Measurements from ENCODE around the gene ZNF254.

- TF ChIP-seq, protein P1, sequence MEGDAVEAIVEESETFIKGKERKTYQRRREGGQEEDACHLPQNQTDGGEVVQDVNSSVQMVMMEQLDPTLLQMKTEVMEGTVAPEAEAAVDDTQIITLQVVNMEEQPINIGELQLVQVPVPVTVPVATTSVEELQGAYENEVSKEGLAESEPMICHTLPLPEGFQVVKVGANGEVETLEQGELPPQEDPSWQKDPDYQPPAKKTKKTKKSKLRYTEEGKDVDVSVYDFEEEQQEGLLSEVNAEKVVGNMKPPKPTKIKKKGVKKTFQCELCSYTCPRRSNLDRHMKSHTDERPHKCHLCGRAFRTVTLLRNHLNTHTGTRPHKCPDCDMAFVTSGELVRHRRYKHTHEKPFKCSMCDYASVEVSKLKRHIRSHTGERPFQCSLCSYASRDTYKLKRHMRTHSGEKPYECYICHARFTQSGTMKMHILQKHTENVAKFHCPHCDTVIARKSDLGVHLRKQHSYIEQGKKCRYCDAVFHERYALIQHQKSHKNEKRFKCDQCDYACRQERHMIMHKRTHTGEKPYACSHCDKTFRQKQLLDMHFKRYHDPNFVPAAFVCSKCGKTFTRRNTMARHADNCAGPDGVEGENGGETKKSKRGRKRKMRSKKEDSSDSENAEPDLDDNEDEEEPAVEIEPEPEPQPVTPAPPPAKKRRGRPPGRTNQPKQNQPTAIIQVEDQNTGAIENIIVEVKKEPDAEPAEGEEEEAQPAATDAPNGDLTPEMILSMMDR (IDR thresholded peaks at IDR 0.05; ENCODE audit: insufficient read depth, low read length, poor library complexity, severe bottlenecking): no peak
- TF ChIP-seq EZH2phosphoT487 (conservative IDR thresholded peaks at IDR 0.05; ENCODE audit: low read length): no peak
Measured at GRCh38 chr19:24065243-24065642, 21.7 kb upstream of the ZNF254 start.
